ENCODE measurements around the gene SNX9.
"Not testable (repeated sequence)": the region's sequence is repeated elsewhere in the genome, so short reads cannot be mapped to it uniquely, and the experiment has no call there.

SNX9 gene

GRCh38 chr6:157832250-157832967 lies 9.4 kb downstream of the SNX9 start:
- no peak for DNase-seq

GRCh38 chr6:157834549-157834948 lies 11.5 kb downstream of the SNX9 start:
- no peak for DNase-seq

- no peak for DNase-seq
These were observed 15.8 kb downstream of the SNX9 start for GRCh38 chr6:157838718-157839430.

- DNase-seq: no peak
These were observed 16.6 kb downstream of the SNX9 start for GRCh38 chr6:157839606-157840005.

- DNase-seq: no peak
These were observed 17.2 kb downstream of the SNX9 start for GRCh38 chr6:157840261-157840660.

DNA sequence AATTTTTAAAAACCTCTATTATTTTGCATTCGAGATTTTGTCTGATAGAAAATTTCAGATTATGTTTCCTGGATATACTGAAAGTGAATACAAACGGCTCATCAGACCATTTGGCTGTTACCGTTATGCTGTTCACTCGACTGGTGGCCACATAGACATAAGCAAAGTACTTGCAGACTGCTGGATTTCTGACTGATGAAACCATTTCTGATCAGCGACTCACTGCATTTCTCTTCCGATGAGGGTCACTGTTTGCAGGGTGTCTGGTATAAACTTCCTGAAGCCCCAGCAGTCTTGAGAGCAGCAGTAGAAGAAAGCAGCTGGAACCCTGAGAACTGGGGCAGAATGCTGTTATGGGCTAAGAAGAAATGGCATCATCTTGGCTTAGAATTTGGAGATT lies 17.7 kb downstream of the SNX9 start:
- DNase-seq: no peak

DNA sequence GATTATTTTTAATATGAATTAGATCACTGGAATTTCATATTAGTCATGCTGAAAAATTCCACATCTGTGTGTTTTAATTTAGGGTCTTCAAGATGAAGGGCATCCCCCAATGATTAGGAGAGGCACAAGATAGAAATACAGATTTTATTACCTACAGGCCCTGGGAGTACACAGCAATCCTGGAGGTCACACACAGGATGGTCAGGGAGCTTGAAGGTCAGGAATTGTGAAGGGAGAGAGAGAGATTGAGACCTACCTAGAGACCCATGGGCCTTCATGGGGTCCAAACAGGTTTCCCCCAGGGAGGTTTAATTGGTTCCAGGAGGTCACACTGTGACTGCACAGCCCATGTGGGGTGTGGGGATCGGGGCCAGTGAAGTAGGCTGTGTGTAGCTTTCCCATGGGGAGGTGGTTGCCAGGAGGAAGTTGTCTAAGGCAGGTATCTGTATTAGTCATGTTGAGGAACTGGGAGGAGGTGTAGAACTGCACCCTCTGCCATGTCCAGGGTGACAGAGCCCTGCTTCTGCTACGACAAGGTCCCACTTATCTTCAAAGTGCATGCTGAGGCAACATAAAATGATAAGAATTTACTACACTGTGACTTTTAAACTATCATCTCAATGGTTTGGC lies 18.3 kb downstream of the SNX9 start:
- no peak for DNase-seq

DNA sequence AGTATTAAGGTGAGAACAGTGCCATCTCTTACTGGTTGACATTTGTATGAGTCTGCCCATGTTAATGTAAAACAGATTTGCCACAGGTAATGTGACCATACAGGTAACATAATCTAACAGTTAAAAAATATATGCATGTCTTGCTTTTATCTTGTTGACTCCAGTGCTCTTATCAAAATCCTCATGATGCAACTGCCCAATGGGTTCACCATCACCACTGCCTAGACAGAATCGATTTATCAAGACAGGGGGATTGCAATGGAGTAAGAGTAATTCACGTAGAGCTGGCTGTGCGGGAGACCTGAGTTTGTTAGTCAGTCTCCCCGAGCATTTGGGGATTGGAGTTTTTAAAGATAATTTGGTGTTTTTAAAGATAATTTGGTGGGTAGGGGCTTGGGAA lies 19.2 kb downstream of the SNX9 start:
- no peak for DNase-seq

DNA sequence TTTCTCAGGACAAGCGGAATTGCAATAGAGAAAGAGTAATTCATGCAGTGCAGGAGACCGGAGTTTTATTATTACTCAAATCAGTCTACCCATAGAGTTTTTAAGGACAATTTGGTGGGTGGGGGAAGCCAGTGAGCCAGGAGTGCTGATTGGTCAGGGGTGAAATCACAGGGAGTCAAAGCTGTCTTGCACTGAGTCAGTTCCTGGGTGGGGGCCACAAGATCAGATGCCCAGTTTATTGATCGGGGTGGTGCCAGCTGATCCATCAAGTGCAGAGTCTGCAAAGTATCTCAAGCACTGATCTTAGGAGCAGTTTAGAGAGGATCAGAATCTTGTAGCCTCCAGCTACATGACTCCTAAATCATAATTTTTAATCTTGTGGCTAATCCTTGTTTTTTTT lies 21.1 kb downstream of the SNX9 start:
- not testable (repeated sequence) for DNase-seq

- DNase-seq: no peak
These were observed 22.6 kb downstream of the SNX9 start for GRCh38 chr6:157845493-157846259.

DNA sequence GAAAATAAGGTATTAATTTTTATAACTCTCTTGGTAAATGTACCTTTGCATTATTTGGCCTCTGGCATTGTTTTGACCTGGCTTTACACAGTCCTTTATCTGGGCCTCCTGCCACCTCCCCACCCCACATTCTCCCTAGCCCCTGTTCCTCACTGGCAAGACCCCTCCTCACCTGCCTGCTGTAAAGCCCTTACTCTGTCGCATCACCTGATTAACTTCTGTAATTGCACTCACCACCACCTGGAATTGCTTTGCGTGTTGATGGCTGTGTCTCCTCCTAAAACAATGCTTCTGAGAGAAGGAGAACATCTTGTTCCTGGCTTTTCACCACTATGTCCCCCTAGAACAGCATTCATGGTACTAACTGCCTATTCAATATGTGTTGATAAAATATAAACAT lies 24.8 kb downstream of the SNX9 start:
- DNase-seq: no peak

DNA sequence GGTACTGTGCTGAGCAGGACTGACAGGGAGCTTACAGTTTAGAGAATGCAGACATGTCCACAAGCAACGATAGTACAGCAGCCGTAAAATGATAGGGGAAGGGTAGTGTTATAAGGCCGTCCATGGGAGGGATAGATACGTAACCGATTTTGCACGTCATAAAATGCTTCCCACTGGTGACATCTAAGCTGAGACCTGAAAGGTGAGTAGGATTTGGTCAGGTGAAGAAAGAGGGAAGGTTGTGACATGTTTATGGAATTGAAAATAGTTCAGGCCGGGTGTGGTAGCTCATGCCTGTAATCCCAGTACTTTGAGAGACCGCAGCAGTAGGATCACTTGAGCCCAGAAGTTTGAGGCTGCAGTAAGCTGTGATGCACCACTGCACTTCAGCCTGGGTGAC lies 25.6 kb downstream of the SNX9 start:
- DNase-seq: no peak

DNA sequence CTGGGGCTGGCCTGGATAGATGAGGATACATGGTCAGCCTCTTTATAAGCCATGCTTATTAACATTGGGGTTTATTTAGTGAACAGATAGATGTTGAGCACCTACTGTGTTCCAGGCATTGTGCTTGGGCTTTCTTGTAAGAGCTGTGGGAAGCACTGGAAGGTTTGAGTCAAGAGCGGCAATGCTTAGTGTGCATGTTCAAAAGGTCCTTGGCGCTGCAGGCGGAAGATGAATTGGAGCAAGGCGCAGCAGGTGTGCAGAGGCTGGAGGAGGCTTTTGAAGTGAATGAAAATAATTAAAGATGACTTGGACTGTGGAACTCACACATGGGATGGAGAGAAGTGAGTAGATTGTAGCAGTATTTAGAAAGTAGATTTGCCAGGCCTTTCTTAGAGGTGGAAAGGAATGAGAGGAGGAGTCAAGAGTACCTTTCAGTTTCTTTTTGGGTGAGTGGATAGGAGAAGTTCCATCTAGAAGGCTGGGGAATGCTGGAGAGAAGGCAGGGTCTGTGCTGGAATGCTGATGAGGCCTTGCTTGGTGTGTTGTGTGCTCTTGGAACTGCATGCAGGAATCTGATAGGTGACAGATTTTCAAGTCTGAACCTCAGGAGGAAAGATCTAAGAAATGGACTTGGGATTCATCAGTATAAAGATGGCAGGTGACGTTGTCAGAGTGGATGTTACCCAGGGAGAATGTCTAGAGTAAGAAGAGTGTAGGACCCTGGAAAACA lies 26.4 kb downstream of the SNX9 start:
- DNase-seq: no peak

DNA sequence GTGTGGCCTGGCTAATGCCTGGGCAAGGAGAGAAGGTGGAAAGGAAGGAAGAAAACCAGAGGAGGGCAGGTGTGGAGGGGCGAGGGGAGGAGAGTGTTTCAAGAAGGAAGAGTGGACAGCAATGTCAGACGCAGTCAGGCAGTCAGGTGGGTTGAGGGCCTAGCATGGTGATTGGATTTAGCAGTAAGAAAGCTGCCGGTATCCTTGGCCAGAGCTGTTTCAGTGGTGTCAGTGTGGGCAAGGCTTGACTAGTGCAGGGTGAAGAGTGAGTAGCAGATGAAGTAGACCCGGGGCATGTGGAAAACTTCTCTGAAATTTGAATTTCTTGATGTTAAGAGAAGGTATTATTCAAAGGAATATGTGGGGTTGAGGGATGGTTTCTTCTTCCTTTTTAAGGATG lies 27.0 kb downstream of the SNX9 start:
- DNase-seq: no peak

DNA sequence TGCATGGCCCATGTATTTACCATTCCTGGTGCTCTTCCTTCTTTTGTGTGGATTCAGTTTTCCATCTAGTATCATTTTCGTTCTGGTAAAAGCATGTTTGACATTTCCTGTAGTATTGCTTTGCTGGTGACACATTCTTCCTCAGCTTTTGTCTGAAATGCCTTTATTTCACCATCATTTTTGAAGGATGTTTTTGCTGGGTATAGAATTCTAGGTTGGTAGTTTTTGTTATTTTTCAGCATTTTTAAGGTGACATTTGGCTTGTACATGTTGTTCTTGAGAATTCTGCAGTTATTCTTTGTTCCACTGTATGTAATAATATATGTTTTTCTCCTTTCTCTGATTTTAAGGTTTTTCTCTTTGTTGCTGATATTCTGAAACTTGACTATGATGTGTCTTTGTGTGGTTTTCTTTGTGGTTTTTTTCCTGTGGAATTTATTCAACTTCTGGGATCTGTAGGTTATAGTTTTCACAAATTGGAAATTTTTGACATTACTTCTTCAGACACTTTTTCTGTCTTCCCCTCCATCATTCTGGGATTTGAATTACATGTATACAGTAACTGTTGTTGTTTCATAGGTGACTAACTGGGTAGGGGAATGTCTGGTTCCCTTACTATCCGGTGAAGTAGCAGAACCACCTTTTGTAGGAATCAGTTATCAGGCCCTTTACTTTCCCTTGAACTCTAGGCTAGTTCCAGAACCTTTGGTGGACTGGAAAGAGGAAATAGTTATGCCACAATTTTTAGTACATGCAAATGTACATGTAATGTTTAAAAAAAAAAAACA lies 30.2 kb downstream of the SNX9 start:
- no peak for DNase-seq

- DNase-seq: no peak
These were observed 31.0 kb downstream of the SNX9 start for GRCh38 chr6:157853902-157854502.

- DNase-seq: no peak
These were observed 32.3 kb downstream of the SNX9 start for GRCh38 chr6:157855325-157855724.

DNA sequence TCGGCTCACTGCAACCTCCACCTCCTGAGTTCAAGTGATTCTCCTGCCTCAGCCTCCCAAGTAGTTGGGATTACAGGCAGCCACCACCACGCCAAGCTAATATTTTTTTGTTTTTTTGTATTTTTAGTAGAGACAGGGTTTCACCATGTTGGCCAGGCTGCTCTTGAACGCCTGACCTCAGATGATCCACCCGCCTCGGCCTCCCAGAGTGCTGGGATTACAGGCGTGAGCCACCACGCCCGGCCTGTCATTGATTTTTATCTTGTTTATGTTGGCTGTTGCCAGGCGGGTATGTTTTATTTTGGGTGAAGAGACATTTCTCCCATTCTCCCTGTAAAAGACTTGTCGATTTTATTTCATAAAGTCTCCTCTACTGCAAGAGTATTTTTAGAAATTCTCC lies 32.8 kb downstream of the SNX9 start:
- DNase-seq: not testable (repeated sequence)

DNA sequence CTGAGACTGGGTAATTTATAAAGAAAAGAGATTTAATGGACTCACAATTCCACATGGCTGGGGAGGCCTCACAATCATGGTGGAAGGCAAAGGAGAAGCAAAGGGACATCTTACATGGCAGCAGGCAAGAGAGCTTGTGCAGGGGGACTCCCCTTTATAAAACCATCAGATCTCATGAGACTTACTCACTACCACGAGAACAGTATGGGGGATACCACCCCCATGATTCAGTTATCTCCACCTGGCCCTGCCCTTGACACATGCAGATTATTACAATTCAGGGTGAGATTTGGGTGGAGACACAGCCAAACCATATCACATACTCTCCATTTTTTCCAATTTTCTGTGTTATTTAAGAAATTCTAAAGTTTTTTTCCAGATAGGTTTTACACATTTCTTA lies 35.6 kb downstream of the SNX9 start:
- DNase-seq: not testable (repeated sequence)

- DNase-seq: no peak
These were observed 36.9 kb downstream of the SNX9 start for GRCh38 chr6:157859775-157860504.
